Kidney tubule cell (primary cell): Measurements from ENCODE around the gene MAGEB17.

Source experiments
- DNase-seq: peaks from one replicate; pipeline ENCODE4 v3.0.0-alpha.2; 2018; ENCODE audit warnings: low spot score

The MAGEB17 gene

GRCh38 chrX:16210061-16210460, 42.8 kb downstream of the MAGEB17 start:
- no peak for DNase-seq

GRCh38 chrX:16212024-16212423, 44.7 kb downstream of the MAGEB17 start:
- DNase-seq: peak; percentile 55

- DNase-seq: peak; percentile 38
Measured at GRCh38 chrX:16212436-16212835, 45.2 kb downstream of the MAGEB17 start.

- DNase-seq: no peak
Measured at GRCh38 chrX:16213961-16214360, 46.7 kb downstream of the MAGEB17 start.

- DNase-seq: no peak
Measured at GRCh38 chrX:16215660-16216059, 48.4 kb downstream of the MAGEB17 start.
